Astrocyte (in vitro differentiated cells and primary cell): ENCODE results near the gene FHIP1B. TPM values are rescaled to one million over a fixed set of nuclear protein-coding genes. Genes with fewer than 3 reads are reported as not detected.

Experiments used
- DNase-seq: peaks from one replicate; pipeline ENCODE4 v3.0.0-alpha.2; 2010; ENCODE audit warnings: low read depth
- FAIRE-seq: peaks from 2 replicates; lab custom pipeline; 2011; peaks lifted over from hg19 to GRCh38; lab: Jason Lieb, UNC
- H2AFZ ChIP-seq: 2 replicates; pipeline ENCODE4 v1.6.0; 2012; ENCODE audit warnings: low read depth, low read length, inconsistent platforms
- H3K27ac ChIP-seq: 2 replicates; pipeline ENCODE4 v1.5.1; 2011; ENCODE audit warnings: low read depth, low read length, inconsistent platforms
- H3K27me3 ChIP-seq: 2 replicates; pipeline ENCODE4 v1.6.0; 2011; ENCODE audit warnings: low read length, inconsistent platforms; ENCODE audit not compliant: insufficient read depth
- H3K36me3 ChIP-seq: 2 replicates; pipeline ENCODE4 v1.5.1; 2011; ENCODE audit warnings: low read length, inconsistent platforms; ENCODE audit not compliant: insufficient read depth
- H3K4me1 ChIP-seq: 2 replicates; pipeline ENCODE4 v1.5.1; 2011; ENCODE audit warnings: low read length, inconsistent platforms; ENCODE audit not compliant: insufficient read depth
- H3K4me2 ChIP-seq: 2 replicates; pipeline ENCODE4 v1.6.0; 2012; ENCODE audit warnings: low read length, inconsistent platforms
- H3K4me3 ChIP-seq: 2 replicates; pipeline ENCODE4 v1.5.1; 2011; ENCODE audit warnings: low read depth, mild to moderate bottlenecking, low read length, inconsistent platforms; ENCODE audit not compliant: insufficient read depth
- H3K79me2 ChIP-seq: 2 replicates; pipeline ENCODE4 v1.6.0; 2012; ENCODE audit warnings: mild to moderate bottlenecking, low read length, inconsistent platforms; ENCODE audit not compliant: insufficient read depth
- H3K9ac ChIP-seq: 2 replicates; pipeline ENCODE4 v1.6.0; 2012; ENCODE audit warnings: mild to moderate bottlenecking, low read length, inconsistent platforms
- H3K9me3 ChIP-seq: 2 replicates; pipeline ENCODE4 v1.5.1; 2012; ENCODE audit warnings: low read depth, mild to moderate bottlenecking, low read length, inconsistent platforms; ENCODE audit not compliant: insufficient read depth
- H4K20me1 ChIP-seq: 2 replicates; pipeline ENCODE4 v1.6.0; 2012; ENCODE audit warnings: low read length, inconsistent platforms; ENCODE audit not compliant: insufficient read depth
- H3K27ac Mint-ChIP-seq: one replicate; pipeline ENCODE4 v1.8.0; 2021; ENCODE audit warnings: mild to moderate bottlenecking, mixed read lengths; ENCODE audit not compliant: unreplicated experiment
- H3K27me3 Mint-ChIP-seq: one replicate; pipeline ENCODE4 v1.8.0; 2021; ENCODE audit warnings: low read depth, mixed read lengths; ENCODE audit not compliant: unreplicated experiment
- H3K36me3 Mint-ChIP-seq: one replicate; pipeline ENCODE4 v1.8.0; 2021; ENCODE audit warnings: low read depth, mixed read lengths; ENCODE audit not compliant: unreplicated experiment
- H3K4me1 Mint-ChIP-seq: one replicate; pipeline ENCODE4 v1.8.0; 2021; ENCODE audit warnings: low read depth, mixed read lengths; ENCODE audit not compliant: unreplicated experiment
- H3K4me3 Mint-ChIP-seq: one replicate; pipeline ENCODE4 v1.8.0; 2021; ENCODE audit warnings: mild to moderate bottlenecking, moderate library complexity, mixed read lengths; ENCODE audit not compliant: unreplicated experiment
- H3K9me3 Mint-ChIP-seq: one replicate; pipeline ENCODE4 v1.8.0; 2021; ENCODE audit warnings: mild to moderate bottlenecking, mixed read lengths; ENCODE audit not compliant: unreplicated experiment
- EZH2 ChIP-seq: IDR thresholded peaks from 2 replicates; pipeline ENCODE4 v1.6.1; 2012; ENCODE audit warnings: mild to moderate bottlenecking, low read length, inconsistent platforms; ENCODE audit not compliant: insufficient read depth
- total RNA-seq: library from RNA; stranded (reverse); gene quantifications from 2 replicates; pipeline ENCODE4 v1.2.1, GENCODE V29; 2021
- TF ChIP-seq, protein P1 (sequence below): IDR thresholded peaks from 2 replicates; pipeline ENCODE4 v1.5.1; 2011; ENCODE audit warnings: low read depth, mild to moderate bottlenecking, inconsistent platforms, low read length, moderate library complexity; ENCODE audit not compliant: insufficient read depth

FHIP1B gene
- total RNA-seq, 1 donor from 2014 or later, result 19.6 TPM

DNA sequence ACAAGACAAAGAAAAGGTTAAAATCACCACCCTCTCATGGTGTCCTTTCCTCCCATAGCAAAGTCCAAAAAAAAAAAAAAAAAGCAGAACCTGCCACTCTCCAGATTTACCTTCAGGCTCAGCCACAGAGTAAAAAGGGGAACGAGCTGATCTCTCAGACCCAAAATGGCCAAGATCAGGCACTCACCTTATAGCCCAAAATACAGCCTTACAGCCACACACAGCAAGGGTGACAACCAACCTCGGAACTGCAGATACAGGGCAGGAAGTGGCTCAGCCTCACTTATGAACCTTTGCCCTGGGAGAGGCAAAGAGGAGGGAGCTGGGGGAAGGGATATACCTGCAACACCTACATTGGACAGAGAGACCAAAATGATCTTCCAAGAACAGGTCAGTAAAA is 4.5 kb downstream of the FHIP1B start:
- no peak for TF ChIP-seq EZH2
- TF ChIP-seq, protein P1, sequence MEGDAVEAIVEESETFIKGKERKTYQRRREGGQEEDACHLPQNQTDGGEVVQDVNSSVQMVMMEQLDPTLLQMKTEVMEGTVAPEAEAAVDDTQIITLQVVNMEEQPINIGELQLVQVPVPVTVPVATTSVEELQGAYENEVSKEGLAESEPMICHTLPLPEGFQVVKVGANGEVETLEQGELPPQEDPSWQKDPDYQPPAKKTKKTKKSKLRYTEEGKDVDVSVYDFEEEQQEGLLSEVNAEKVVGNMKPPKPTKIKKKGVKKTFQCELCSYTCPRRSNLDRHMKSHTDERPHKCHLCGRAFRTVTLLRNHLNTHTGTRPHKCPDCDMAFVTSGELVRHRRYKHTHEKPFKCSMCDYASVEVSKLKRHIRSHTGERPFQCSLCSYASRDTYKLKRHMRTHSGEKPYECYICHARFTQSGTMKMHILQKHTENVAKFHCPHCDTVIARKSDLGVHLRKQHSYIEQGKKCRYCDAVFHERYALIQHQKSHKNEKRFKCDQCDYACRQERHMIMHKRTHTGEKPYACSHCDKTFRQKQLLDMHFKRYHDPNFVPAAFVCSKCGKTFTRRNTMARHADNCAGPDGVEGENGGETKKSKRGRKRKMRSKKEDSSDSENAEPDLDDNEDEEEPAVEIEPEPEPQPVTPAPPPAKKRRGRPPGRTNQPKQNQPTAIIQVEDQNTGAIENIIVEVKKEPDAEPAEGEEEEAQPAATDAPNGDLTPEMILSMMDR, result no peak
- Histone ChIP-seq H2AFZ (no peak overlapping the region), H3K9me3 (no peaks in the 10 kb centered on the region), H3K4me1 (peaks cover 6% of the 10 kb centered on the region), H3K4me2 (no peak overlapping the region), H3K36me3 (no peaks in the 10 kb centered on the region), H3K27ac (no peak overlapping the region), H3K4me3 (no peak overlapping the region), H4K20me1 (peaks cover 54% of the 10 kb centered on the region), H3K79me2 (peaks cover 92% of the 10 kb centered on the region), H3K9ac (no peak overlapping the region), H3K27me3 (no peaks in the 10 kb centered on the region)
- Mint-ChIP-seq H3K4me3 (no peak overlapping the region), H3K36me3 (no peaks in the 10 kb centered on the region), H3K4me1 (peaks cover 8% of the 10 kb centered on the region), H3K27me3 (no peaks in the 10 kb centered on the region), H3K9me3 (no peaks in the 10 kb centered on the region), H3K27ac (no peak overlapping the region)
- FAIRE-seq (no peak), DNase-seq (no peak)

DNA sequence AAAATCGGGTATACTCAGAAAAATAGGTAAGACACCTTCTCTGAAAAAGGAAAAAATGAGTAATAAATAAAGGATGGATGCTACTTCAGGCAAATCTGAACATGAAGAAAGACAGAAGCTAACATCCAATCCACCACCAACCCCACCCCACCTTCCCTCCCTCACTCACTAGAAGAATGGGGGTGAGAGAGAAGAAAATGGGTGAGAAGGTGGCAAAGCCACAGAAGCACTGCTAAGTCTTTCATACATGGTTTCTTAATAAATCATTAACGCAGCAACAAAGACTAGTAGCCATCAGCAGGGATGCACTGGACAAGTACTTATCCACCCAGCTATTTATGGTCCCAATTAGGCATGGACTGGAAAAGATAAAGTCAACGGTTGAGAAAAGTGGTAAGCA is 5.9 kb downstream of the FHIP1B start:
- no peak for FAIRE-seq
- Histone ChIP-seq H3K27ac (no peak overlapping the region), H3K36me3 (no peaks in the 10 kb centered on the region), H3K27me3 (no peaks in the 10 kb centered on the region), H3K4me3 (no peak overlapping the region), H3K79me2 (peaks cover 89% of the 10 kb centered on the region), H2AFZ (no peak overlapping the region), H3K4me2 (no peak overlapping the region), H4K20me1 (peaks cover 57% of the 10 kb centered on the region), H3K4me1 (peaks cover 1% of the 10 kb centered on the region), H3K9ac (no peak overlapping the region), H3K9me3 (no peaks in the 10 kb centered on the region)
- TF ChIP-seq EZH2, result no peak
- TF ChIP-seq, protein P1, result no peak
- Mint-ChIP-seq H3K36me3 (peaks cover 3% of the 10 kb centered on the region), H3K9me3 (no peaks in the 10 kb centered on the region), H3K4me3 (no peak overlapping the region), H3K27ac (no peak overlapping the region), H3K27me3 (no peaks in the 10 kb centered on the region), H3K4me1 (peaks cover 5% of the 10 kb centered on the region)
- DNase-seq, result no peak

DNA sequence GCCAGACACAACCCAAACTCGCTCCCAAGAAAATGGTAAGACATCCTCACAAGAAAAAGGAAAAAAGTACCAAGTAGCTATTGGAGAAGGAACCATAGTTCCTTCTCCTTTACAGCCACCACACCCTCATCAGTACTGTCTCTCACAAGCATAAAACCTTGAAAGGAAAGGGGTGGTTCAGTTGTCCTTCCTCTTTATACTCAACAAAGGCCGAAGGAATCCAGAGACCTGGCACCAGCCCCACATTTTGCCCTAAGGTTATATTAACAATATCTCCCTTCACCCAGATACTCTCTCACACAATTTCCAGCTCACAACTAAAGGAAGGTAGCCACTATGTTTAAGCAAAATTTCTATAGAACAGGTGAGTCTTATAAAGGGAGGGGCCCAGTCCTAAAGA is 8.5 kb downstream of the FHIP1B start:
- Histone ChIP-seq H3K79me2 (peaks cover 63% of the 10 kb centered on the region), H3K27ac (no peak overlapping the region), H3K27me3 (no peaks in the 10 kb centered on the region), H3K4me3 (no peak overlapping the region), H3K36me3 (peaks cover 7% of the 10 kb centered on the region), H3K9ac (no peak overlapping the region), H4K20me1 (peaks cover 49% of the 10 kb centered on the region), H2AFZ (no peak overlapping the region), H3K4me1 (no peaks in the 10 kb centered on the region), H3K4me2 (no peak overlapping the region), H3K9me3 (no peaks in the 10 kb centered on the region)
- Mint-ChIP-seq H3K4me3 (no peak overlapping the region), H3K27me3 (no peaks in the 10 kb centered on the region), H3K9me3 (no peaks in the 10 kb centered on the region), H3K27ac (no peak overlapping the region), H3K4me1 (no peaks in the 10 kb centered on the region), H3K36me3 (peaks cover 12% of the 10 kb centered on the region)
- FAIRE-seq, result no peak
- TF ChIP-seq, protein P1, result no peak
- no peak for TF ChIP-seq EZH2
- no peak for DNase-seq
